ENCODE measurements around the gene OR2A12. TPM values are rescaled to one million over a fixed set of nuclear protein-coding genes. Genes with fewer than 3 reads are reported as not detected.

The OR2A12 gene
- total and polyA plus RNA-seq, 2 of the 13 experiments (the other 11 are each of a cell fraction or from before 2014, with no cell fraction given): 0.18 TPM; not detected in 1

DNA sequence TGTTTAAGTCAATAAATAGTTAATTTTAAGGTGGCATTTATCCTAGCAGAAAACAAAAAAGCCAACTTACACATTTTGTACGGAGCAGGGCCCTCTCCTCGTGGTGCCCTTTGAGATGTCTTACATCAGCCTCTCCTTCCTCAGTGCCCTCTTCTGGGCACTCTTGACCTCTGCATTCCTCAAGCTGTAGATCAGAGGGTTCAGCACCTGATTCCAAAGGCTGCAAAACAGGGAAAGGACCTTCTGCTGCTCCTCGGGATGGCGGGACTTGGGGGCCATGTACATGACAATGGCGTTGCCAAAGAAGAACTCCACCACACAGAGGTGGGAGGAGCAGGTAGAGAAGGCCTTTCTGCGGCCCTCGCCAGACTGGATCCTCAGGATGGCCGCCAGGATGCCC, 32.3 kb downstream of the OR2A12 start:
- FAIRE-seq: no peak
- Histone ChIP-seq H3K4me3 (replicated peaks in 1 of 3; ENCODE audit: insufficient read depth in 1 of 3, low read depth in 2 of 3, low read length in 3 of 3) (no peak overlapping the region), H3K4me2 (ENCODE audit: low read depth, low read length) (no peak overlapping the region), H3K9ac (ENCODE audit: insufficient read depth, low read depth, low read length) (no peak overlapping the region), H3K27ac (ENCODE audit: extremely low read length, insufficient read depth, low read length) (no peak overlapping the region), H2AFZ (ENCODE audit: low read length) (no peak overlapping the region), H3K79me2 (ENCODE audit: insufficient read depth, low read length) (no peaks in the 10 kb centered on the region), H3K27me3 (ENCODE audit: control insufficient read depth in 1 of 2, insufficient read depth in 2 of 2, low read length in 2 of 2) (no peaks in the 10 kb centered on the region), H4K20me1 (ENCODE audit: insufficient read depth, low read length) (no peaks in the 10 kb centered on the region), H3K4me1 (ENCODE audit: insufficient read depth, low read length) (no peaks in the 10 kb centered on the region), H3K36me3 (replicated peaks in 1 of 2; ENCODE audit: control insufficient read depth in 1 of 2, insufficient read depth in 2 of 2, low read length in 2 of 2) (no peaks in the 10 kb centered on the region), H3K9me3 (ENCODE audit: low read length) (no peaks in the 10 kb centered on the region)
- DNase-seq (ENCODE audit: low spot score): no peak
- ATAC-seq: no peak
- 9% methylated on average over 7 of the region's 8 CpGs for WGBS (ENCODE audit: low lambda C conversion rate)
- no TSS peak for BruUV-seq (replicated peaks)
- CTCF ChIA-PET (ENCODE audit: low intra/inter-chr PET ratio, low total read pairs): no interaction called here
- TF ChIP-seq ZFP36L1 (CRISPR knock-in tag; IDR thresholded peaks at IDR 0.05): no peak
- no peak for TF ChIP-seq ZFY (CRISPR knock-in tag; IDR thresholded peaks at IDR 0.05)
- no peak for TF ChIP-seq SMAD3 (CRISPR knock-in tag; IDR thresholded peaks at IDR 0.05)
- TF ChIP-seq ZNF879 (CRISPR knock-in tag; IDR thresholded peaks at IDR 0.05): no peak
- no peak for TF ChIP-seq ZNF652 (CRISPR knock-in tag; IDR thresholded peaks at IDR 0.05; ENCODE audit: borderline replicate concordance, low read depth)
- no peak for TF ChIP-seq ZNF746 (CRISPR knock-in tag; IDR thresholded peaks at IDR 0.05)
- no peak for TF ChIP-seq SKI (IDR thresholded peaks at IDR 0.05; ENCODE audit: partially characterized antibody)
- no peak for TF ChIP-seq ZNF510 (CRISPR knock-in tag; IDR thresholded peaks at IDR 0.05; ENCODE audit: low read depth)
- no peak for TF ChIP-seq ZFAT (CRISPR knock-in tag; conservative IDR thresholded peaks at IDR 0.05)
- no peak for TF ChIP-seq IKZF1 (IDR thresholded peaks at IDR 0.05)
- no peak for TF ChIP-seq ZNF629 (CRISPR knock-in tag; conservative IDR thresholded peaks at IDR 0.05)
- intact Hi-C loops (cut with micrococcal nuclease; ENCODE audit: unreplicated experiment) (no loop called here), in situ Hi-C loops (cut with HindIII; ENCODE audit: extremely low pct_ligation_motif_present, low pct_unique_long_range_greater_than_20kb) (no loop called here)
- POLR2A ChIA-PET: no interaction called here

DNA sequence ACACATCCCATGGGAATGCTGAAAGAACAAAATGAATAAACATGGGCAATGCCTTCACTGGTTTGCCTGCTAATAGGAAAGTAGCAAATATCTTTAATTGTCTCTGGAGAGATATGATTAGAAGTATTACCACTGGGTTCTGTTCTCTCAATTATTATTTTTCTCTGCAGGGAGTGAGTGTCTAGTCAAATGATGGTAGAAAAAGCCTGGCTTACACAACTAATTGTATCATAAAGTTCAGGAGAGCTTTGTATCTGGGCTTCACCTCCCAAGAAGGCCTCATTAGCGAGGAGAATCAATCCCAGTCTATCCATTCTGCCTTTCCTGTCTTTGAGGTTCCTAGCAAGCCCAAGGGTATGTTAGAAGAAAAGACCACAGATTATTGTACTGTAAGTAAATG, 36.8 kb downstream of the OR2A12 start, which contains the start of gene OR2A14:
TSS of gene OR2A14 (plus strand) at position 301 of the 400 bp plus-strand sequence. CDS start 5,937 bp downstream, outside the sequence.
- H3K4me2 ChIP-seq (ENCODE audit: low read depth, low read length): no peak within 1 kb of the TSS
- H3K27ac ChIP-seq (ENCODE audit: extremely low read length, insufficient read depth, low read length): no peak within 1 kb of the TSS
- H3K9ac ChIP-seq (ENCODE audit: insufficient read depth, low read depth, low read length): no peak within 1 kb of the TSS
- H3K79me2 ChIP-seq (ENCODE audit: insufficient read depth, low read length): no peaks in the 10 kb centered on the region
- H3K9me3 ChIP-seq (ENCODE audit: low read length): no peaks in the 10 kb centered on the region
- no peaks in the 10 kb centered on the region for H3K36me3 ChIP-seq (replicated peaks in 1 of 2; ENCODE audit: control insufficient read depth in 1 of 2, insufficient read depth in 2 of 2, low read length in 2 of 2)
- H3K4me1 ChIP-seq (ENCODE audit: insufficient read depth, low read length): no peaks in the 10 kb centered on the region
- CTCF ChIA-PET (ENCODE audit: low intra/inter-chr PET ratio, low total read pairs): no interaction called here
- WGBS (ENCODE audit: low lambda C conversion rate): 0% methylated on average over 1 of the region's 1 CpG
- no peak for FAIRE-seq
- ATAC-seq: no peak
- no peak for DNase-seq (ENCODE audit: low spot score)
- TF ChIP-seq, protein P1, sequence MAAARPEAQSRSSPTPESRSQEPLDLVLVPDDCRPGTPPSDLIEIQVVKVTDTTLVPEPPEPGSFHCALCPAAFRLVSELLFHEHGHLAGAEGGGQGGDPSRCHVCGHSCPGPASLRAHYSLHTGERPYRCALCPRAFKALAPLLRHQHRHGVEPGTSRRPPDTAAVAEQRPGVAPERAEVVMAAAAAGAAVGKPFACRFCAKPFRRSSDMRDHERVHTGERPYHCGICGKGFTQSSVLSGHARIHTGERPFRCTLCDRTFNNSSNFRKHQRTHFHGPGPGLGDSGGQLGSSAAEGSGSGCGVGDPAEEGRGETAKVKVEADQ (CRISPR knock-in tag; IDR thresholded peaks at IDR 0.05; ENCODE audit: borderline replicate concordance): no peak
- TF ChIP-seq, protein P2, sequence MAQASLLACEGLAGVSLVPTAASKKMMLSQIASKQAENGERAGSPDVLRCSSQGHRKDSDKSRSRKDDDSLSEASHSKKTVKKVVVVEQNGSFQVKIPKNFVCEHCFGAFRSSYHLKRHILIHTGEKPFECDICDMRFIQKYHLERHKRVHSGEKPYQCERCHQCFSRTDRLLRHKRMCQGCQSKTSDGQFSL (CRISPR knock-in tag; IDR thresholded peaks at IDR 0.05): no peak
- TF ChIP-seq ZBTB39 (CRISPR knock-in tag; IDR thresholded peaks at IDR 0.05): no peak
- no peak within 1 kb of the TSS for H2AFZ ChIP-seq (ENCODE audit: low read length)
- H3K4me3 ChIP-seq (replicated peaks in 1 of 3; ENCODE audit: insufficient read depth in 1 of 3, low read depth in 2 of 3, low read length in 3 of 3): no peak within 1 kb of the TSS
- H4K20me1 ChIP-seq (ENCODE audit: insufficient read depth, low read length): no peaks in the 10 kb centered on the region
- no TSS peak for BruUV-seq (replicated peaks)
- intact Hi-C loops (cut with micrococcal nuclease; ENCODE audit: unreplicated experiment): no loop called here
- in situ Hi-C loops (cut with HindIII; ENCODE audit: extremely low pct_ligation_motif_present, low pct_unique_long_range_greater_than_20kb): no loop called here
- POLR2A ChIA-PET: no interaction called here
- no peaks in the 10 kb centered on the region for H3K27me3 ChIP-seq (ENCODE audit: control insufficient read depth in 1 of 2, insufficient read depth in 2 of 2, low read length in 2 of 2)
